ENCODE measurements around the gene RAB40B.

GRCh38 chr17:82614095-82614631 lies 84.3 kb downstream of the RAB40B start:
- no peak for TF ChIP-seq EZH2 (IDR thresholded peaks at IDR 0.05; ENCODE audit: borderline replicate concordance)
- no peak for TF ChIP-seq CTCF (IDR thresholded peaks at IDR 0.05; ENCODE audit: poor library complexity)
- no peak for TF ChIP-seq EZH2phosphoT487 (IDR thresholded peaks at IDR 0.05; ENCODE audit: low read depth, severe bottlenecking, unreplicated experiment)

Data from hepatocyte (in vitro differentiated cells).